Fibroblast of lung (primary cell): ENCODE data around the gene RIMS1. TPM values are rescaled to one million over a fixed set of nuclear protein-coding genes. Genes with fewer than 3 reads are reported as not detected.

ENCODE experiments used
- DNase-seq, 2 donors: peaks; one replicate each; pipeline versions ENCODE4 v3.0.0 to v3.0.0-alpha.2; 2010; ENCODE audit warnings: low read depth in 2 of 2
- H2AFZ ChIP-seq: 2 replicates; pipeline ENCODE4 v1.5.1; 2012; ENCODE audit warnings: low read length, control low read depth, inconsistent platforms
- H3K27ac ChIP-seq: 2 replicates; pipeline ENCODE4 v1.5.1; 2011; ENCODE audit warnings: low read length, control low read depth; ENCODE audit not compliant: insufficient read depth
- H3K27me3 ChIP-seq: 2 replicates; pipeline ENCODE4 v1.5.1; 2011; ENCODE audit warnings: mild to moderate bottlenecking, low read length; ENCODE audit not compliant: control insufficient read depth, insufficient read depth
- H3K36me3 ChIP-seq: 2 replicates; pipeline ENCODE4 v1.5.1; 2011; ENCODE audit warnings: low read length; ENCODE audit not compliant: control insufficient read depth, insufficient read depth
- H3K4me1 ChIP-seq: 2 replicates; pipeline ENCODE4 v1.5.1; 2011; ENCODE audit warnings: low read length; ENCODE audit not compliant: control insufficient read depth, insufficient read depth; ENCODE audit errors: extremely low read depth
- H3K4me2 ChIP-seq: 2 replicates; pipeline ENCODE4 v1.5.1; 2011; ENCODE audit warnings: low read length, control low read depth; ENCODE audit not compliant: insufficient read depth; ENCODE audit errors: extremely low read depth
- H3K4me3 ChIP-seq, 4 experiments: fragments of 200-600 bp in 1 of 4; sonication (generic) in 1 of 4; replicated peaks in 1 of 4; 2 replicates each; pipeline ENCODE4 v1.5.1; 2011 to 2016; ENCODE audit warnings: low read length in 4 of 4, low read depth in 3 of 4, mild to moderate bottlenecking in 3 of 4, control low read depth in 2 of 4, inconsistent platforms in 1 of 4, mixed read lengths in 1 of 4; ENCODE audit not compliant: insufficient read depth in 1 of 4; ENCODE audit errors: control extremely low read depth in 1 of 4
- H3K79me2 ChIP-seq: 2 replicates; pipeline ENCODE4 v1.5.1; 2012; ENCODE audit warnings: mild to moderate bottlenecking, low read length, inconsistent platforms; ENCODE audit not compliant: control insufficient read depth, insufficient read depth
- H3K9ac ChIP-seq: 2 replicates; pipeline ENCODE4 v1.5.1; 2011; ENCODE audit warnings: mild to moderate bottlenecking, low read length, control low read depth; ENCODE audit not compliant: insufficient read depth
- H3K9me3 ChIP-seq: 2 replicates; pipeline ENCODE4 v1.5.1; 2012; ENCODE audit warnings: low read depth, low read length; ENCODE audit not compliant: control insufficient read depth, insufficient read depth
- H4K20me1 ChIP-seq: 2 replicates; pipeline ENCODE4 v1.5.1; 2011; ENCODE audit warnings: low read length; ENCODE audit not compliant: control insufficient read depth, insufficient read depth; ENCODE audit errors: extremely low read depth
- EZH2 ChIP-seq: IDR thresholded peaks from 2 replicates; pipeline ENCODE4 v1.5.1; 2012; ENCODE audit warnings: low read length, control low read depth, mild to moderate bottlenecking; ENCODE audit errors: missing control alignments
- polyA plus RNA-seq, 2 donors: library from polyadenylated mRNA; depleted of rRNA in 1 of 2; stranded (reverse) in 1 of 2; unstranded in 1 of 2; fragments of >200 nt; gene quantifications; 2 replicates each; pipeline ENCODE4 v1.2.1, GENCODE V29; 2011 to 2012; ENCODE audit warnings: missing spikeins in 1 of 2
- total RNA-seq: library from RNA; depleted of rRNA; stranded (reverse); fragments of >200 nt; gene quantifications from 2 replicates; pipeline ENCODE4 v1.2.1, GENCODE V29; 2014
- TF ChIP-seq, protein P1 (sequence below), 2 donors: IDR thresholded peaks in 1 of 2; conservative IDR thresholded peaks in 1 of 2; 1 replicate in 1 of 2; 2 replicates in 1 of 2; pipeline ENCODE4 v1.5.1; 2011 to 2012; ENCODE audit warnings: low read length in 2 of 2, control low read depth in 1 of 2, inconsistent platforms in 1 of 2, low read depth in 1 of 2, mild to moderate bottlenecking in 1 of 2

Gene RIMS1
- total and polyA plus RNA-seq, 2 donors (not counting 1 experiment from before 2014, with no cell fraction given) = 1.1 to 2.3 TPM

GRCh38 chr6:72049376-72049775 lies 163.0 kb downstream of the RIMS1 start:
- Histone ChIP-seq H3K9me3 (no peaks in the 10 kb centered on the region), H3K9ac (no peak overlapping the region), H3K79me2 (no peaks in the 10 kb centered on the region), H4K20me1 (no peaks in the 10 kb centered on the region), H3K4me3 (no peak overlapping the region), H3K27me3 (no peaks in the 10 kb centered on the region), H3K27ac (no peak overlapping the region), H3K36me3 (no peaks in the 10 kb centered on the region), H2AFZ (no peak overlapping the region), H3K4me1 (no peaks in the 10 kb centered on the region), H3K4me2 (no peak overlapping the region)
- no peak for DNase-seq
- TF ChIP-seq, protein P1, sequence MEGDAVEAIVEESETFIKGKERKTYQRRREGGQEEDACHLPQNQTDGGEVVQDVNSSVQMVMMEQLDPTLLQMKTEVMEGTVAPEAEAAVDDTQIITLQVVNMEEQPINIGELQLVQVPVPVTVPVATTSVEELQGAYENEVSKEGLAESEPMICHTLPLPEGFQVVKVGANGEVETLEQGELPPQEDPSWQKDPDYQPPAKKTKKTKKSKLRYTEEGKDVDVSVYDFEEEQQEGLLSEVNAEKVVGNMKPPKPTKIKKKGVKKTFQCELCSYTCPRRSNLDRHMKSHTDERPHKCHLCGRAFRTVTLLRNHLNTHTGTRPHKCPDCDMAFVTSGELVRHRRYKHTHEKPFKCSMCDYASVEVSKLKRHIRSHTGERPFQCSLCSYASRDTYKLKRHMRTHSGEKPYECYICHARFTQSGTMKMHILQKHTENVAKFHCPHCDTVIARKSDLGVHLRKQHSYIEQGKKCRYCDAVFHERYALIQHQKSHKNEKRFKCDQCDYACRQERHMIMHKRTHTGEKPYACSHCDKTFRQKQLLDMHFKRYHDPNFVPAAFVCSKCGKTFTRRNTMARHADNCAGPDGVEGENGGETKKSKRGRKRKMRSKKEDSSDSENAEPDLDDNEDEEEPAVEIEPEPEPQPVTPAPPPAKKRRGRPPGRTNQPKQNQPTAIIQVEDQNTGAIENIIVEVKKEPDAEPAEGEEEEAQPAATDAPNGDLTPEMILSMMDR (conservative IDR thresholded peaks at IDR 0.05 in 1 of 2, IDR thresholded peaks at IDR 0.05 in 1 of 2; ENCODE audit: low read depth in 1 of 2, low read length in 2 of 2) = no peak
- no peak for TF ChIP-seq EZH2

DNA sequence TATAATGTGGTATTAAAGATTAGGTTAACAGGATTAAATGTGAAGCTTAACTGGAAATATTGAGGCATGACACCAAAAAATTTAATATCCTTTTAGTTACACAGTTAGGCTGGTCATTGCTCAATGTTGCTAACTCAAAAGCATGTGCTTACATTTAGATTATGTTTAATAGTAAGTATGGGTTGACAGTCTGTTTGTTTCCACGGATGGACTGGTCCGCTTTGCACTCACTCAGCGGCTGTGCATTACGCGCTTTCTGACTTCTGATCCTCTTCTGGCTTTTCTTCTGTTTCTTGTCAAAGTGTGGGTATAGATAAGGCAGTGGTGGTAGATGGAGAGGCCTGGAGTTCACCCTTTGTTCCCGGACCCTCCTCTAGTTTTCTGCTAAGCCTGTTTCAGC lies 174.9 kb downstream of the RIMS1 start:
- Histone ChIP-seq H3K9ac (no peak overlapping the region), H4K20me1 (no peaks in the 10 kb centered on the region), H3K4me1 (no peaks in the 10 kb centered on the region), H2AFZ (no peak overlapping the region), H3K79me2 (no peaks in the 10 kb centered on the region), H3K4me3 (no peak overlapping the region), H3K36me3 (no peaks in the 10 kb centered on the region), H3K9me3 (no peaks in the 10 kb centered on the region), H3K27ac (no peak overlapping the region), H3K27me3 (no peaks in the 10 kb centered on the region), H3K4me2 (no peak overlapping the region)
- TF ChIP-seq EZH2 = no peak
- TF ChIP-seq, protein P1 (conservative IDR thresholded peaks at IDR 0.05 in 1 of 2, IDR thresholded peaks at IDR 0.05 in 1 of 2; ENCODE audit: low read depth in 1 of 2, low read length in 2 of 2) = no peak
- DNase-seq = no peak

DNA sequence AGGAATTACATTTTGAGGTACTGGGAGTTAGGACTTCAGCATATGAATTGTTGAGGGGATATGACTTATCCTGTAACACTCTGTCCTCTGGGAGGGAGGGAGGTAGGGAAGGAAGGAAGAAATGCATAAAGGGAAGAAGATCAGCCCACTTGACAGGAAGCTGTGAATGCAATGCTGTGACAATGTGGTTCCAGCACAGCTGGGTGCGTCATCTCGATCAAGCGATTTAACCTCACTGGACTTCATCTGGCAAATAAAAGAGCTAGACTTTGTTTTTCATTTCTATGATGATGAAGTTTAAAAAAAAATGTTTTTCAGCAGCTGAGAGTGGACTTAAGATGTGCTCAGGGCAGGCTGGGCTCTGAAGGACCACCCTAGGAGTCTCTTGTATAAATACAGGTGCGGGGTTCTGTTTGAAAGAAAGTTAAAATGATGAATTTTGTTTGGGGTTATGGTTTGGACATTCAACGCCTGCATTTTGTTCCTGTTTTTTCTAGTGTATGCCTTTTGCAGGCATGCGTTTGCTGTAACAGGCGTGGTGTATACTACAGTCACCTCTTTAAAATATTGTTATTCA lies 178.1 kb downstream of the RIMS1 start:
- Histone ChIP-seq H3K9me3 (no peaks in the 10 kb centered on the region), H3K4me3 (no peak overlapping the region), H3K4me1 (no peaks in the 10 kb centered on the region), H3K27me3 (no peaks in the 10 kb centered on the region), H3K79me2 (no peaks in the 10 kb centered on the region), H3K4me2 (no peak overlapping the region), H3K36me3 (no peaks in the 10 kb centered on the region), H3K27ac (no peak overlapping the region), H4K20me1 (no peaks in the 10 kb centered on the region), H2AFZ (no peak overlapping the region), H3K9ac (no peak overlapping the region)
- DNase-seq = peak in 1 of 2 donors; percentile 28
- TF ChIP-seq, protein P1 (conservative IDR thresholded peaks at IDR 0.05 in 1 of 2, IDR thresholded peaks at IDR 0.05 in 1 of 2; ENCODE audit: low read depth in 1 of 2, low read length in 2 of 2) = no peak
